GM23338 (cell line): ENCODE results near the gene KLF7.

Source experiments
- CREB1 ChIP-seq: fragments of 250-450 bp; sonication (Bioruptor Pico); IDR thresholded peaks from 2 replicates; pipeline ENCODE4 v1.5.0; 2020; ENCODE audit warnings: low read depth, mild to moderate bottlenecking, moderate library complexity
- EZH2 ChIP-seq: fragments of 200-600 bp; sonication (generic); IDR thresholded peaks from one replicate; pipeline ENCODE4 v1.8.0; 2017; ENCODE audit warnings: antibody characterized with exemption, mild to moderate bottlenecking, low read depth; ENCODE audit not compliant: unreplicated experiment
- EZH2phosphoT487 ChIP-seq: fragments of 200-600 bp; sonication (generic); IDR thresholded peaks from one replicate; pipeline ENCODE4 v1.8.1; 2018; ENCODE audit warnings: antibody characterized with exemption; ENCODE audit not compliant: unreplicated experiment
- JUNB ChIP-seq: IDR thresholded peaks from one replicate; pipeline ENCODE4 v1.6.1; 2016; ENCODE audit warnings: antibody characterized with exemption; ENCODE audit not compliant: unreplicated experiment
- NANOG ChIP-seq: IDR thresholded peaks from 2 replicates; pipeline ENCODE4 v1.6.1; 2016; ENCODE audit warnings: antibody characterized with exemption, borderline replicate concordance
- POLR2AphosphoS5 ChIP-seq: IDR thresholded peaks from 2 replicates; pipeline ENCODE4 v1.6.1; 2016; ENCODE audit warnings: antibody characterized with exemption, low read depth
- REST ChIP-seq: IDR thresholded peaks from one replicate; pipeline ENCODE4 v1.6.1; 2018; ENCODE audit warnings: antibody characterized with exemption; ENCODE audit not compliant: unreplicated experiment
- ZNF114 ChIP-seq: fragments of 250-450 bp; sonication (Bioruptor Pico); IDR thresholded peaks from 2 replicates; pipeline ENCODE4 v1.5.0; 2020; ENCODE audit warnings: mild to moderate bottlenecking, moderate library complexity
- ZNF331 ChIP-seq: fragments of 250-450 bp; sonication (Bioruptor Pico); IDR thresholded peaks from 2 replicates; pipeline ENCODE4 v1.5.0; 2020; ENCODE audit warnings: low read depth, mild to moderate bottlenecking, moderate library complexity
- TF ChIP-seq, protein P1 (sequence below), 2 experiments: fragments of 200-600 bp in 1 of 2; sonication (generic) in 1 of 2; conservative IDR thresholded peaks; 2 replicates each; pipeline versions ENCODE4 v1.5.1 to v1.6.1; 2016 to 2017; ENCODE audit warnings: antibody characterized with exemption in 2 of 2, low read depth in 2 of 2, mild to moderate bottlenecking in 2 of 2, moderate library complexity in 1 of 2
- TF ChIP-seq, protein P2 (sequence below): IDR thresholded peaks from 2 replicates; pipeline ENCODE4 v1.6.1; 2016; ENCODE audit warnings: antibody characterized with exemption
- TF ChIP-seq, protein P3 (sequence below): fragments of 250-450 bp; sonication (Bioruptor Pico); IDR thresholded peaks from 2 replicates; pipeline ENCODE4 v1.5.0; 2020; ENCODE audit warnings: mild to moderate bottlenecking, moderate library complexity

GRCh38 chr2:207110310-207110709, 55.4 kb downstream of the KLF7 start:
- TF ChIP-seq, protein P1, sequence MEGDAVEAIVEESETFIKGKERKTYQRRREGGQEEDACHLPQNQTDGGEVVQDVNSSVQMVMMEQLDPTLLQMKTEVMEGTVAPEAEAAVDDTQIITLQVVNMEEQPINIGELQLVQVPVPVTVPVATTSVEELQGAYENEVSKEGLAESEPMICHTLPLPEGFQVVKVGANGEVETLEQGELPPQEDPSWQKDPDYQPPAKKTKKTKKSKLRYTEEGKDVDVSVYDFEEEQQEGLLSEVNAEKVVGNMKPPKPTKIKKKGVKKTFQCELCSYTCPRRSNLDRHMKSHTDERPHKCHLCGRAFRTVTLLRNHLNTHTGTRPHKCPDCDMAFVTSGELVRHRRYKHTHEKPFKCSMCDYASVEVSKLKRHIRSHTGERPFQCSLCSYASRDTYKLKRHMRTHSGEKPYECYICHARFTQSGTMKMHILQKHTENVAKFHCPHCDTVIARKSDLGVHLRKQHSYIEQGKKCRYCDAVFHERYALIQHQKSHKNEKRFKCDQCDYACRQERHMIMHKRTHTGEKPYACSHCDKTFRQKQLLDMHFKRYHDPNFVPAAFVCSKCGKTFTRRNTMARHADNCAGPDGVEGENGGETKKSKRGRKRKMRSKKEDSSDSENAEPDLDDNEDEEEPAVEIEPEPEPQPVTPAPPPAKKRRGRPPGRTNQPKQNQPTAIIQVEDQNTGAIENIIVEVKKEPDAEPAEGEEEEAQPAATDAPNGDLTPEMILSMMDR (conservative IDR thresholded peaks at IDR 0.05; ENCODE audit: low read depth in 2 of 2): no peak
- no peak for TF ChIP-seq REST
- no peak for TF ChIP-seq POLR2AphosphoS5
- TF ChIP-seq EZH2: no peak
- no peak for TF ChIP-seq CREB1 (CRISPR knock-in tag)
- TF ChIP-seq EZH2phosphoT487: no peak
- TF ChIP-seq, protein P2, sequence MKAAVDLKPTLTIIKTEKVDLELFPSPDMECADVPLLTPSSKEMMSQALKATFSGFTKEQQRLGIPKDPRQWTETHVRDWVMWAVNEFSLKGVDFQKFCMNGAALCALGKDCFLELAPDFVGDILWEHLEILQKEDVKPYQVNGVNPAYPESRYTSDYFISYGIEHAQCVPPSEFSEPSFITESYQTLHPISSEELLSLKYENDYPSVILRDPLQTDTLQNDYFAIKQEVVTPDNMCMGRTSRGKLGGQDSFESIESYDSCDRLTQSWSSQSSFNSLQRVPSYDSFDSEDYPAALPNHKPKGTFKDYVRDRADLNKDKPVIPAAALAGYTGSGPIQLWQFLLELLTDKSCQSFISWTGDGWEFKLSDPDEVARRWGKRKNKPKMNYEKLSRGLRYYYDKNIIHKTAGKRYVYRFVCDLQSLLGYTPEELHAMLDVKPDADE: no peak
- TF ChIP-seq, protein P3, sequence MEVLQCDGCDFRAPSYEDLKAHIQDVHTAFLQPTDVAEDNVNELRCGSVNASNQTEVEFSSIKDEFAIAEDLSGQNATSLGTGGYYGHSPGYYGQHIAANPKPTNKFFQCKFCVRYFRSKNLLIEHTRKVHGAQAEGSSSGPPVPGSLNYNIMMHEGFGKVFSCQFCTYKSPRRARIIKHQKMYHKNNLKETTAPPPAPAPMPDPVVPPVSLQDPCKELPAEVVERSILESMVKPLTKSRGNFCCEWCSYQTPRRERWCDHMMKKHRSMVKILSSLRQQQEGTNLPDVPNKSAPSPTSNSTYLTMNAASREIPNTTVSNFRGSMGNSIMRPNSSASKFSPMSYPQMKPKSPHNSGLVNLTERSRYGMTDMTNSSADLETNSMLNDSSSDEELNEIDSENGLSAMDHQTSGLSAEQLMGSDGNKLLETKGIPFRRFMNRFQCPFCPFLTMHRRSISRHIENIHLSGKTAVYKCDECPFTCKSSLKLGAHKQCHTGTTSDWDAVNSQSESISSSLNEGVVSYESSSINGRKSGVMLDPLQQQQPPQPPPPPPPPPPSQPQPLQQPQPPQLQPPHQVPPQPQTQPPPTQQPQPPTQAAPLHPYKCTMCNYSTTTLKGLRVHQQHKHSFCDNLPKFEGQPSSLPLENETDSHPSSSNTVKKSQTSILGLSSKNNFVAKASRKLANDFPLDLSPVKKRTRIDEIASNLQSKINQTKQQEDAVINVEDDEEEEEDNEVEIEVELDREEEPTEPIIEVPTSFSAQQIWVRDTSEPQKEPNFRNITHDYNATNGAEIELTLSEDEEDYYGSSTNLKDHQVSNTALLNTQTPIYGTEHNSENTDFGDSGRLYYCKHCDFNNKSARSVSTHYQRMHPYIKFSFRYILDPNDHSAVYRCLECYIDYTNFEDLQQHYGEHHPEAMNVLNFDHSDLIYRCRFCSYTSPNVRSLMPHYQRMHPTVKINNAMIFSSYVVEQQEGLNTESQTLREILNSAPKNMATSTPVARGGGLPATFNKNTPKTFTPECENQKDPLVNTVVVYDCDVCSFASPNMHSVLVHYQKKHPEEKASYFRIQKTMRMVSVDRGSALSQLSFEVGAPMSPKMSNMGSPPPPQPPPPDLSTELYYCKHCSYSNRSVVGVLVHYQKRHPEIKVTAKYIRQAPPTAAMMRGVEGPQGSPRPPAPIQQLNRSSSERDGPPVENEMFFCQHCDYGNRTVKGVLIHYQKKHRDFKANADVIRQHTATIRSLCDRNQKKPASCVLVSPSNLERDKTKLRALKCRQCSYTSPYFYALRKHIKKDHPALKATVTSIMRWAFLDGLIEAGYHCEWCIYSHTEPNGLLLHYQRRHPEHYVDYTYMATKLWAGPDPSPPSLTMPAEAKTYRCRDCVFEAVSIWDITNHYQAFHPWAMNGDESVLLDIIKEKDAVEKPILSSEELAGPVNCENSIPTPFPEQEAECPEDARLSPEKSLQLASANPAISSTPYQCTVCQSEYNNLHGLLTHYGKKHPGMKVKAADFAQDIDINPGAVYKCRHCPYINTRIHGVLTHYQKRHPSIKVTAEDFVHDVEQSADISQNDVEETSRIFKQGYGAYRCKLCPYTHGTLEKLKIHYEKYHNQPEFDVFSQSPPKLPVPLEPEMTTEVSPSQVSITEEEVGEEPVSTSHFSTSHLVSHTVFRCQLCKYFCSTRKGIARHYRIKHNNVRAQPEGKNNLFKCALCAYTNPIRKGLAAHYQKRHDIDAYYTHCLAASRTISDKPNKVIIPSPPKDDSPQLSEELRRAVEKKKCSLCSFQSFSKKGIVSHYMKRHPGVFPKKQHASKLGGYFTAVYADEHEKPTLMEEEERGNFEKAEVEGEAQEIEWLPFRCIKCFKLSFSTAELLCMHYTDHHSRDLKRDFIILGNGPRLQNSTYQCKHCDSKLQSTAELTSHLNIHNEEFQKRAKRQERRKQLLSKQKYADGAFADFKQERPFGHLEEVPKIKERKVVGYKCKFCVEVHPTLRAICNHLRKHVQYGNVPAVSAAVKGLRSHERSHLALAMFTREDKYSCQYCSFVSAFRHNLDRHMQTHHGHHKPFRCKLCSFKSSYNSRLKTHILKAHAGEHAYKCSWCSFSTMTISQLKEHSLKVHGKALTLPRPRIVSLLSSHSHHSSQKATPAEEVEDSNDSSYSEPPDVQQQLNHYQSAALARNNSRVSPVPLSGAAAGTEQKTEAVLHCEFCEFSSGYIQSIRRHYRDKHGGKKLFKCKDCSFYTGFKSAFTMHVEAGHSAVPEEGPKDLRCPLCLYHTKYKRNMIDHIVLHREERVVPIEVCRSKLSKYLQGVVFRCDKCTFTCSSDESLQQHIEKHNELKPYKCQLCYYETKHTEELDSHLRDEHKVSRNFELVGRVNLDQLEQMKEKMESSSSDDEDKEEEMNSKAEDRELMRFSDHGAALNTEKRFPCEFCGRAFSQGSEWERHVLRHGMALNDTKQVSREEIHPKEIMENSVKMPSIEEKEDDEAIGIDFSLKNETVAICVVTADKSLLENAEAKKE: no peak
- no peak for TF ChIP-seq NANOG
- no peak for TF ChIP-seq JUNB
- no peak for TF ChIP-seq ZNF114 (CRISPR knock-in tag)
- TF ChIP-seq ZNF331 (CRISPR knock-in tag): no peak
